ENCODE measurements around the gene TMEM145.

DNA sequence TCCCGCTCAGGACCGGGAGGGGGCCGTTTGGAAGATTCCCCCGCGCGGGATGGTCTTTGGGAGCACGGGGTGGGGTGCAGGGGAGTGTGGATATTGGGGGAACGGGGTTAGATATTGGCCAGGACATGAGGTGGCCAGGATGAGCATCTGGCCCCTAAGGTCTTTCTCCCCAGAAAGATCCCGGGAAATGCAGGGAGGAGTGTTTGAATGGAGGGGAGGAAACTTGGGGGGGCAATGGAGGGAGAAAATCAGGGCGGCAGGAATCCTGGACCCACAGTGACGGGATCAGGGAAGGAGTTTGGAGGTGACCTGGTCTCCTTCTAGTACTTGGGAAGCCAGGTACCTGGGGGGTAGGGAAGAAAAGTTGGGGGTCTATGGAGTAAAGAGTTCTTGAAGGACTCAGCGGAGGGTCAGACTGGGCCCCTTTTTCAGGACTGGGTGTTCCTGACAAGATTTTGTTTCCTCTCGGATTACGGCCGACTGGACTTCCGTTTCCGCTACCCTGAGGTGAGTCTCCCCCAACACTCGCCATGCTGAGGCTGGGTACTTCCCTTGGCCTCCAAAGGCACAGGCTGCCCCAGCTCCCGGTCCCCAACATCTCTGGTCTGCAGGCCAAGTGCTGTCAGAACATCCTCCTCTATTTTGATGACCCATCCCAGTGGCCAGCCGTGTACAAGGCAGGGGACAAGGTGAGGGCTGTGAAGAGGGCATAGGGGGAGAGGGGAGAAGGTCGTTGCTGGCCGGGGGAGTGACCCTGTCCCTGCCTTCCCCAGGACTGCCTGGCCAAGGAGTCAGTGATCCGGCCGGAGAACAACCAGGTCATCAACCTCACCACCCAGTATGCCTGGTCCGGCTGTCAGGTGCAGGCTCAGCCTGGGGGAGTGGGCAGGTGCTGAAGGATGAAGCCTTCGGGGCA is 989 bp downstream of the TMEM145 start:
- TF ChIP-seq, protein P1, sequence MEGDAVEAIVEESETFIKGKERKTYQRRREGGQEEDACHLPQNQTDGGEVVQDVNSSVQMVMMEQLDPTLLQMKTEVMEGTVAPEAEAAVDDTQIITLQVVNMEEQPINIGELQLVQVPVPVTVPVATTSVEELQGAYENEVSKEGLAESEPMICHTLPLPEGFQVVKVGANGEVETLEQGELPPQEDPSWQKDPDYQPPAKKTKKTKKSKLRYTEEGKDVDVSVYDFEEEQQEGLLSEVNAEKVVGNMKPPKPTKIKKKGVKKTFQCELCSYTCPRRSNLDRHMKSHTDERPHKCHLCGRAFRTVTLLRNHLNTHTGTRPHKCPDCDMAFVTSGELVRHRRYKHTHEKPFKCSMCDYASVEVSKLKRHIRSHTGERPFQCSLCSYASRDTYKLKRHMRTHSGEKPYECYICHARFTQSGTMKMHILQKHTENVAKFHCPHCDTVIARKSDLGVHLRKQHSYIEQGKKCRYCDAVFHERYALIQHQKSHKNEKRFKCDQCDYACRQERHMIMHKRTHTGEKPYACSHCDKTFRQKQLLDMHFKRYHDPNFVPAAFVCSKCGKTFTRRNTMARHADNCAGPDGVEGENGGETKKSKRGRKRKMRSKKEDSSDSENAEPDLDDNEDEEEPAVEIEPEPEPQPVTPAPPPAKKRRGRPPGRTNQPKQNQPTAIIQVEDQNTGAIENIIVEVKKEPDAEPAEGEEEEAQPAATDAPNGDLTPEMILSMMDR (IDR thresholded peaks at IDR 0.05): no peak
- TF ChIP-seq POLR2AphosphoS5 (IDR thresholded peaks at IDR 0.05; ENCODE audit: low read depth, low read length): no peak
- TF ChIP-seq, protein P2, sequence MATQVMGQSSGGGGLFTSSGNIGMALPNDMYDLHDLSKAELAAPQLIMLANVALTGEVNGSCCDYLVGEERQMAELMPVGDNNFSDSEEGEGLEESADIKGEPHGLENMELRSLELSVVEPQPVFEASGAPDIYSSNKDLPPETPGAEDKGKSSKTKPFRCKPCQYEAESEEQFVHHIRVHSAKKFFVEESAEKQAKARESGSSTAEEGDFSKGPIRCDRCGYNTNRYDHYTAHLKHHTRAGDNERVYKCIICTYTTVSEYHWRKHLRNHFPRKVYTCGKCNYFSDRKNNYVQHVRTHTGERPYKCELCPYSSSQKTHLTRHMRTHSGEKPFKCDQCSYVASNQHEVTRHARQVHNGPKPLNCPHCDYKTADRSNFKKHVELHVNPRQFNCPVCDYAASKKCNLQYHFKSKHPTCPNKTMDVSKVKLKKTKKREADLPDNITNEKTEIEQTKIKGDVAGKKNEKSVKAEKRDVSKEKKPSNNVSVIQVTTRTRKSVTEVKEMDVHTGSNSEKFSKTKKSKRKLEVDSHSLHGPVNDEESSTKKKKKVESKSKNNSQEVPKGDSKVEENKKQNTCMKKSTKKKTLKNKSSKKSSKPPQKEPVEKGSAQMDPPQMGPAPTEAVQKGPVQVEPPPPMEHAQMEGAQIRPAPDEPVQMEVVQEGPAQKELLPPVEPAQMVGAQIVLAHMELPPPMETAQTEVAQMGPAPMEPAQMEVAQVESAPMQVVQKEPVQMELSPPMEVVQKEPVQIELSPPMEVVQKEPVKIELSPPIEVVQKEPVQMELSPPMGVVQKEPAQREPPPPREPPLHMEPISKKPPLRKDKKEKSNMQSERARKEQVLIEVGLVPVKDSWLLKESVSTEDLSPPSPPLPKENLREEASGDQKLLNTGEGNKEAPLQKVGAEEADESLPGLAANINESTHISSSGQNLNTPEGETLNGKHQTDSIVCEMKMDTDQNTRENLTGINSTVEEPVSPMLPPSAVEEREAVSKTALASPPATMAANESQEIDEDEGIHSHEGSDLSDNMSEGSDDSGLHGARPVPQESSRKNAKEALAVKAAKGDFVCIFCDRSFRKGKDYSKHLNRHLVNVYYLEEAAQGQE (IDR thresholded peaks at IDR 0.05; ENCODE audit: insufficient read depth in 1 of 2, low read depth in 2 of 2, low read length in 1 of 2): peak in 1 of 2 experiments; percentile 12; a peak in 1 of 4 replicates
- no peak for TF ChIP-seq SIN3A (IDR thresholded peaks at IDR 0.05; ENCODE audit: borderline replicate concordance, insufficient read depth, low read depth, low read length)

Data from Panc1 (cell line).